ENCODE results near the gene HPS1.

Gene HPS1

GRCh38 chr10:98414578-98414931 is 32.2 kb downstream of the HPS1 start:
- DNase-seq: no peak

DNA sequence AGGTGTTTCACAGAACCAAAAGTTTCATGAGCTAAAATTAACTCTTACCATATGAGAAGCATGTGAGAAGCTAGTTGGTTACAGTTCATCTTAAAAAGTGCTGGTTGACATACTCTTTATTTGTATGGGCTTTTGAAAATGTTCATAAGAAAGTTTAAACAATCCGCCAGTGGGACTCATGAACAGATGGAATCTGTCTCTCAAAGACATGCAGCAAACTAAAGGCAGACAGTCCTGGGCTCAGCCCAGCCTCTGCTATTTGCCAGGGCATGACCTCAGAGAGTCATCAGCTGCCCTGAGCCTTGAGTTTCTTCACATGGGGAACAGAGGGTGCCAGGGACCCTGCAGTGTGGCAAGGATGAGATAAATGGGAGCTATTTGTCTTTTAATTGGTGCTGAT is 35.0 kb downstream of the HPS1 start:
- no peak for DNase-seq

DNA sequence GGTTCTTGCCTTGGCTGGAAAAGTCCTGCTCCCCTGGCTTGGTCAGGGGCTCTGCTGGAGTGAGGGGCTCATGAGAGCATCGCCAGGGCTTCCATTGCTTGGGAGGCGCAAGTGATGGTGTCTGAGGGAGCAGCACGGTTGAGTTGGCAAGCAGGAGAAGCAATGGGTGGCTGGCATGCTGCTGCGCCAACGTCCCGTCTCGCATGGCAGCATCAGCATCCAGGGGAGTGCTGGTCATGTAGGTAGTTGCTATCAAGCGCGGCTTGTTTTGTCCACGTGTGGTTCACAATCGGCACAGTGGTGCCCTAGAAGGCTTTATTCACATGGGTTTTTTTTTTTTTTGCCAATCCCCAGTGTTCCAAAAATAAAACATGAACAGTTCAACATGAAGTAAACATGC is 35.6 kb downstream of the HPS1 start:
- DNase-seq: no peak

GRCh38 chr10:98410759-98411158 is 36.0 kb downstream of the HPS1 start:
- DNase-seq: no peak

- DNase-seq: no peak
These were observed 36.5 kb downstream of the HPS1 start for GRCh38 chr10:98410135-98410743.

DNA sequence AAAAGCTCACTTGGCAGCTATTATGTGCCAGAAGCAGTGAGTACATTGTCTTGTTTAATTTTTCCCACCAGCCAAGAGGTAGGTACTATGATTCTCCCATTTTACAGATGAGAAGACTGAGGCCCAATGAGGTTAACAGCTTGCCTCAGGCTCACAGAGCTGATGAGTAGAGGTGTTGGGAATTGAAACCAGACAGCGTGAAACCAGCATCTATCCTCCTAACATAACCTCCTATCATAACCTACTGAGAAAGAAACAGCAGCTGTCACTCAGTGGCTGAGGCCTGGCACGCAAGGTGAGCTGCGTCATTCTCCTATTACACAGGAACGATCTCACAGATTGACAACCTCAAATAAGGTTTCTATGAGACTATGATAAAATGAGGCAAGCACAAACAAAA is 37.9 kb downstream of the HPS1 start:
- no peak for DNase-seq

DNA sequence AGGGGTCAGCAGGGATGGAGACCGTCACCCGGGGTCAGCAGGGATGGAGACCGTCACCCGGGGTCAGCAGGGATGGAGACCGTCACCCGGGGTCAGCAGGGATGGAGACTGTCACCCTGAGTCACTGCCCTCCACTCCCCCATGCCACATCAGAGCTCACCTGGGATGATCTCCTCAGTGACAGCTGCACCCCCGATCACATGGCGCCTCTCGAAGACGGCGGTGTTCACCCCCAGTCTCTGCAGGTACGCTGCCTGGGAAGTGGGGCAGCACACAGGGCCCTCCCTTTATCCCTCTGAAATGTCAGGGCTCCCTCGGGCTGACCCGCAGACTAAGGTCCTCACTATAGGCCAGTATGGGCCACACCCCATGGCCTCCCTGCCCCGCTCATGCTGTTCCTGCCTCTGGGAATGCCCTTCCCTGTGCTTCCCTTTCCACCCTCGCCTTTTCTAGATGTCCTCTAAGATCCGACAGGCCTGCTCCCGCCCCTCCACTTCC is 38.9 kb downstream of the HPS1 start:
- DNase-seq: no peak

DNA sequence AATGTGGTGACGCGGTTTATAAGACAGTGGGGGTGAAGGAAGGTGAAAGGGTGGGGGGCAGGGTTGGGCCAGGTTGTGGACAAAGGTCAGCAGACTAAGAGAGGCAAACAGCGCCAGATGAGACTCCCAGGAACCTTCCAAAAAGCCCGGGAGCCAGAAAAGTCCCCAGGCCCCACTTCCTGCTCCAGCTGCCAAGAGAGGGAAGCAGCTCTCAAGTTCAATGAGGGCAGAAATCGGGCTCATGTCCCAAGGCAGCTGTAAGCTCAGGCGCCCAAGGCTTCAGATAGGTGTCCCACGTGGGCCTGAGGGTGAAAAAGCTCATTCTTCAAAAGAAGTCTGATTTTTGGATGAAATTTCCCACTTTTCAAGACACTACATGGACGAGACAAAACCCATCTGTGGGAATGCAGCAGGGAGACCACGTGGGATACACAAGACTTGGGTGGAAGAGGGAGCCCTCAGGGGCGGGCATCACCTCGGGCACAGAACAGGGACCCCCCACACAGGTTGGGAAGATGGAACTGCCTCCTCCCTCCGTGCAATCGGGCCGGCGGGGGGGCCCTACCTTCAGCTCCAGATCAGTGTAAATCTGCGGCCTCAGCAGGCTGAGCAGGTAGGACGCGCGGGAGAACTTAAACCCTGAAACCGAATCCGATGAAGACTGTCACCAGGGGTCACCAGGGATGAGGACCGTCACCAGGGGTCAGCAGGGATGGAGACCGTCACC is 39.6 kb downstream of the HPS1 start:
- DNase-seq: no peak

DNA sequence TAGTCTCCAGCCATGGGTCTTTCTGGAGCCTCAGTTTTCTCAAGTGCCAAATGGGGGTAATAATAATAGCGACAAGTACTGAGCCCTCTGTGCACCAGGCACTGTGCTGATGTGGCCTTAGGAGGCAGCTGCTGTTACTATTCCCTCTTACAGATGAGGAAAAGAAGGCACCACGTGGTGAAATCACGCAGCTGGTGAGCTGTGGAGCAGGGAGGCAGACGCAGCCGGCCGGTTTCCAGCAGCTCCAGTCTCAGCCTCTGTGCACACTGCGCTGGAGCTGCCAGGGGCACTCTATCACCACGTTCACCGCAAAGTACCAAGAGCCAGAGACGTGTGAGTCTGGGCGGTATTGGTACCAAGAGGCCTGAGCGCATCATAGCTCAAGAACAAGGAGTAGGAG is 41.3 kb downstream of the HPS1 start:
- DNase-seq: peak in 12 of 51 donors; percentile 2 to 41 (median 10)

DNA sequence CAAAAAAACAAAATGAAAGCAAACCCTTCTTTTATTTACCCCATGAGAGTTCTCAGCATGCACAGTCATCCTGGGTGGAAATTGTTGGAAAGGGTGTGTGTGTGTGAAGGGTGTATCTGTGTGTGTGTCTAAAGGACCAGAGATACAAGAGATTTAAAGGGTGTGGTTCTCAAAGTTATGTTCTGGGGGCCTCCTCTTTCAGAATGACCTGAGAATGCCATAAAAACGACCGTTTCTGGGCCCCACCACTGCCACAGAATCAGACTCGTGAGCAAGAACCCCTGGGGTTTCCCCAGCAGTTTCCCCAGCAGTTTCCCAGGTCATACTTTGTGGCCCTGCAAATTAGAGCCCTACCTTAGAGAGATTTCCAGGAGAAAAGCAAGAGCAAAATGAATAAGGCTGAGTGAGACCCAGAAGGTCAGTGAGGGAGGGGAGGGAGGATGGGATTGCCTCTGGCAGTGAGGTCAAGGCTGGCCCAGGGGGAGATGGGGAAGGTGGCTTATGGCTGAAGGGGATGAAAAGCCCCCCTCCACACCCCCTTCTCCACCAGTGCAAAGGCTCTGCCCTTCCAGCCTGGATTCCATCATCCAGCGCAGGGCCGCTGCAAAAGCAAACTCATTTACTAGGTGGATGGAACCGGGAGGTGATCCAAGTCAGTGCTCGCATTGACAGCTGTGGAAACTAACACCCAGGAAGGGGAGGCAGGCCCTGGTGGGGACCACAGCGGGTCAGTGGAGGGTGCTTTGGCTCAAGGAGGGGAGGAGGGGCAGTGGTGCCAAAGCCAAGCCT is 42.0 kb downstream of the HPS1 start:
- no peak for DNase-seq

- no peak for DNase-seq
These were observed 42.8 kb downstream of the HPS1 start for GRCh38 chr10:98403812-98404504.

- DNase-seq: no peak
These were observed 43.6 kb downstream of the HPS1 start for GRCh38 chr10:98402931-98403718.

- no peak for DNase-seq
These were observed 44.3 kb downstream of the HPS1 start for GRCh38 chr10:98402478-98402877.

- no peak for DNase-seq
These were observed 46.3 kb downstream of the HPS1 start for GRCh38 chr10:98400482-98400881.

DNA sequence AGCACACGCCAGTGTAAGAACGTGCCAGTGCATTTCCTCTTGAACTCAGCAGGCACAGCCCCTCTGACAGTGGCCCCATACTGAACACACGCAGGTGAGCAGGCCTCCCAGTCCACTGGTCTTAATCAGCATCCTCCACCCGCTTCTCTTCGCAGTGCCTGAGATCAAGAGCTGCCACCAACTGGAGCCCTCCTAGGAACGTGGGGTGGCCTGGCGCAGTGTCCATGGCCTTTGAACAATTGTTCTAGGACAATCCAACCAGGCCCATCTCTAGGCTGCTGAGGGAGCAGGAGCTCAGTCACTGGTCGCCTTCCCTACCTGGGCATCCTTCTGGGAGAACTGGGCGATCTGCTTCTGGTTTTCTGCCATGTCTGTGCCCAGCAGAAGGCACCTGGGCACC is 47.0 kb downstream of the HPS1 start:
- DNase-seq: no peak

DNA sequence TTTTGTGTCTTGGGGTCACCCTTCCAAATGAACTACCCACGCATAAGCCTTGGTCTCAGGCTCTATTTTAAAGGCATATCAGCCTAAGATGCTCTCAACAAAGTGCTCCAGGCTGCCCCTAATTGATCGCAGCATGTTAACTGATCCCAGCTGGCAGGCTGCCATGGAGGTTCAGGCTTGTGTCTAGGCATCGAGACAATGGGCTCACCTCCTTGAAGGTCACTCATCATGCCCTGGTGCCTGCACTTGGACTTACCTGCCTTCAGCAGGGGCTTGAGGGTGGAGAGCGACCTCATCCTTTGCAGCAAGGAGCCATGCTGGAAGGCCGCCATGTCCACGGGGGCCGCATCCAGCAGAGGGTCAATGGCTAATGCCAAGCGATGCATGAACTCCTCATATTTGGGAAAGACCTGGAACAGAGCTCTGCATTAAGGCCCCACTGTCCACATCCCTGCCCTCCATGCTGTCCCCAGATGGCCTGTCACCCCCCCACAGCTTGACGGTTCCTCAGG is 49.6 kb downstream of the HPS1 start:
- DNase-seq: no peak

DNA sequence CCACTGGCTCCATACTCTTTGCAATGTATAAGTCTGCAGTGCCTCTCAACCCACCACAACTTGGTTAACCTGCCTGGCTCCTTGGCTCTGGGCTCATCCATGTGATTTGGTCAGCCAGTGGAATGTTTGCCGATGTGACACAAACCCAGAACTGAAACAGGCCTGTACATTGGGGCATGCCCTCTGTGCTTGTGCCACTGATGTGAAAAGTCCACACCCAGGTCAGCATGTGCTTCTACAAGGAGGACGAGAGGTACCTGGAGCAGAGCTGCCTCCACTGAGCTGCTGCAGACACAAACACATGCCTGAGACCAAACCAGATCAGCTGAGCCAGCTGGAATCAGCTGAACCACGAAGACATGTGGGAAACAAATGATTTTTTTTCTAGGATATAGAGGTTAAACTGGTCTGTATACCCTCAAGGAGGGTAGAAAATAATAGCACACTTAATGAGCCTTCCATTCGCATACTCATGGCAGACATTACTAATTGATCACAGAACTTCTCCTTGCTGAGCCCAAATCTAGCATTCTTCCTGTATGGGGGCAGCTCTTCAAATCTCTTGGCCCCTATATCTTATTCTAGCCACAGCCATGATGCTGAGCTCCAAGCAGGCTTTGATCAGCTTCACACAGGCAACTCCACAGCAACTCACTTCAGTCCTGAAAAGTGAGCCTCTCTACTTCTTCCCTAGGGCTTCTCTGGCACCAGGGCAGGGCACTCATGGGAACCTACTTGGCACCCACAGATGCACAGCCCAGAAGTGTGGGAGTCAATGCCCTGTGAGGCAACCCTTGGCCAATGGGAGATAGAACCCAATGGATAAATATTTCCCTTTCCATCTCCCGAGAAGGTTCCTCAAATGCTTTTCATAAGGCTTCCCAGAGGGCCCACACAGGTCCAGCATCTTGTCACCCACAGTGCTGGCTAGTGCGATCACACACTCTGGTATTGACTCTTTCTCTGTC is 50.4 kb downstream of the HPS1 start:
- DNase-seq: no peak

DNA sequence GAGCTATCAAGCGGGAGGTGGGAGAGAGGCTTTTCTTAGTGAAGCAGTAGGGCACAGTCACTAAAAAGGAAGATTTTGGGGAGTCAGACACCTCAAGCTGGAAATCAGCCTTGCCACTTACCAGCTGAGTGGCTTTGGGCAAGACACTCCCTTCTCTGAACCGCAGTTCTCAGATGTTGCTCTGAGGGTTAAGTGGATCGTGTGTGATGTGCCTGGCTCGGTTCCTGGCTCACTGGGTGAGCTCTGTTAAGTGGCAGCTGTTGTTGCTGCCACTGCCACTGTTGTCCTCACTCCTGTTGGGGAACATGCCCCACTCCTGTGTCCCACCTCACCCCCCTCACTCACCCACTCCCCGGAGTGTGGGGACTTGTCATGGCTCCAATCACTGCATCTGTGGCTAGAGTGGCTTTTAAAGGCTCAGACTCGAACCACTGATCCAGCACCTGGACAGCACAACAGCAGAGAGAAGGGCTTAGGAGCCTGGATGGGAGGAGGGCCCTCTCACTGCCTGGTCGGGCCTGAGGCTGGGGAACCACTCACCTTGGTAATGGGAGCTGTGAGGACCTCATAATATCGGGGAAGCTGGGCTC is 51.8 kb downstream of the HPS1 start:
- DNase-seq: no peak

DNA sequence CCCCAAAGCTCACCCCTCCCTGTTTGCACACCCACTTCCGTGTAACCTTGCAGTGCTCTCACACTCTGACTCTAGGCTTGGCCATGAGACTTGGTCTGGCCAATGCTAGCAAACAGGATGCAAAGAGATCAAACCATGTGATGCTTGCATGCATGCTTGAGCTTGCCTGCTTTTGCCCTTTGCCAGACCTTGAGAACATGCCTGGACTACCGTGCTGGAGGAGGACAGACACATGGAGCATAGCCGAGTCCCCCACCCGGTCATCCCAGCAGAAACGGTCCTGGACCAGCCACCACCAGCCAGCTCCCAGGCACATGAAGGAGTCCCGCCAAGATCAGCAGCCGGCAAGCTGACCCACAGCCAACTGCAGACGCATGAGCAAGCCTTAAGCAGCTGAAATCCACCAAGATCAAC is 55.1 kb downstream of the HPS1 start:
- peak in 23 of 51 donors; percentile 1 to 47 (median 19) for DNase-seq

Data from hypothalamus (tissue), 51 donors.